Neural cell (in vitro differentiated cells): ENCODE data around the gene POLQ. TPM values are rescaled to one million over a fixed set of nuclear protein-coding genes. Genes with fewer than 3 reads are reported as not detected.

Experiments
- H2AFZ ChIP-seq: fragments of 200-600, 300-800 bp; sonication (generic), shearing (Covaris generic); 2 replicates; pipeline ENCODE4 v1.6.0; 2014; ENCODE audit warnings: low read depth, mild to moderate bottlenecking, antibody characterized with exemption, low read length, moderate library complexity
- H3F3A ChIP-seq: fragments of 200-600 bp; shearing (Covaris generic); 2 replicates; pipeline ENCODE4 v1.6.1; 2016; ENCODE audit warnings: mild to moderate bottlenecking, moderate library complexity, mixed read lengths, antibody characterized with exemption, low read length; ENCODE audit not compliant: insufficient read depth, poor library complexity, severe bottlenecking
- H3K27ac ChIP-seq: fragments of 200-600, 300-800 bp; sonication (generic), shearing (Covaris generic); 2 replicates; pipeline ENCODE4 v1.5.1; 2014; ENCODE audit warnings: mild to moderate bottlenecking, low read length, moderate library complexity
- H3K27me3 ChIP-seq: fragments of 300-800, 200-600 bp; sonication (generic), shearing (Covaris generic); 2 replicates; pipeline ENCODE4 v1.6.0; 2014; ENCODE audit warnings: mild to moderate bottlenecking, low read depth, low read length, moderate library complexity; ENCODE audit not compliant: insufficient read depth
- H3K36me3 ChIP-seq: fragments of 300-800, 200-600 bp; sonication (generic), shearing (Covaris generic); 2 replicates; pipeline ENCODE4 v1.5.1; 2014; ENCODE audit warnings: mild to moderate bottlenecking, antibody characterized with exemption, low read length, moderate library complexity; ENCODE audit not compliant: insufficient read depth
- H3K4me2 ChIP-seq: fragments of 300-800, 200-600 bp; sonication (generic), shearing (Covaris generic); 2 replicates; pipeline ENCODE4 v1.6.0; 2014; ENCODE audit warnings: mild to moderate bottlenecking, low read length
- H3K4me3 ChIP-seq: fragments of 300-800, 200-600 bp; sonication (generic), shearing (Covaris generic); 2 replicates; pipeline ENCODE4 v1.5.1; 2014; ENCODE audit warnings: mild to moderate bottlenecking, low read length, moderate library complexity
- H3K79me2 ChIP-seq: fragments of 200-600 bp; shearing (Covaris generic); replicated peaks from 2 replicates; pipeline ENCODE4 v1.6.0; 2014; ENCODE audit warnings: mild to moderate bottlenecking, low read length, moderate library complexity; ENCODE audit not compliant: insufficient read depth
- H3K9ac ChIP-seq: fragments of 300-800, 200-600 bp; sonication (generic), shearing (Covaris generic); 2 replicates; pipeline ENCODE4 v1.6.1; 2016; ENCODE audit warnings: mild to moderate bottlenecking, low read length, mixed read lengths
- H3K9me2 ChIP-seq: fragments of 200-600 bp; shearing (Covaris generic); 2 replicates; pipeline ENCODE4 v1.6.1; 2016; ENCODE audit warnings: mild to moderate bottlenecking, low read length, mixed read lengths; ENCODE audit not compliant: insufficient read depth
- H3K9me3 ChIP-seq: fragments of 200-600, 300-800 bp; sonication (generic), shearing (Covaris generic); 2 replicates; pipeline ENCODE4 v1.6.1; 2016; ENCODE audit warnings: mild to moderate bottlenecking, mixed run types, low read length, moderate library complexity, mixed read lengths
- H4K20me1 ChIP-seq: fragments of 200-600 bp; shearing (Covaris generic); 2 replicates; pipeline ENCODE4 v1.6.1; 2016; ENCODE audit warnings: mild to moderate bottlenecking, mixed run types; ENCODE audit not compliant: insufficient read depth
- EP300 ChIP-seq: fragments of 450-650 bp; conservative IDR thresholded peaks from 2 replicates; pipeline ENCODE4 v1.6.1; 2014; ENCODE audit warnings: antibody characterized with exemption, mild to moderate bottlenecking, moderate library complexity; ENCODE audit not compliant: poor library complexity, severe bottlenecking
- EZH2 ChIP-seq: fragments of 200-600, 300-800 bp; shearing (Covaris generic), sonication (generic); IDR thresholded peaks from 2 replicates; pipeline ENCODE4 v1.6.1; 2014; ENCODE audit warnings: antibody characterized with exemption, low read length, borderline replicate concordance, mild to moderate bottlenecking; ENCODE audit not compliant: insufficient read depth, poor library complexity, severe bottlenecking
- MXI1 ChIP-seq: fragments of 450-650 bp; conservative IDR thresholded peaks from 2 replicates; pipeline ENCODE4 v1.6.1; 2014; ENCODE audit warnings: antibody characterized with exemption, mild to moderate bottlenecking; ENCODE audit not compliant: poor library complexity, severe bottlenecking
- POLR2AphosphoS5 ChIP-seq: IDR thresholded peaks from 2 replicates; pipeline ENCODE4 v1.6.1; 2012
- RAD21 ChIP-seq: fragments of 450-650 bp; conservative IDR thresholded peaks from 2 replicates; pipeline ENCODE4 v1.6.1; 2014; ENCODE audit warnings: antibody characterized with exemption, mild to moderate bottlenecking, moderate library complexity
- SMC3 ChIP-seq: fragments of 450-650 bp; conservative IDR thresholded peaks from 2 replicates; pipeline ENCODE4 v1.6.1; 2014; ENCODE audit warnings: antibody characterized with exemption, mild to moderate bottlenecking, moderate library complexity; ENCODE audit not compliant: poor library complexity
- TAF1 ChIP-seq: IDR thresholded peaks from 2 replicates; pipeline ENCODE4 v1.6.1; 2012; ENCODE audit warnings: low read depth
- polyA plus RNA-seq: library from polyadenylated mRNA; depleted of rRNA; stranded (reverse); fragments of >200 nt; gene quantifications from 2 replicates; pipeline ENCODE4 v1.2.3, GENCODE V29; 2014
- TF ChIP-seq, protein P1 (sequence below): IDR thresholded peaks from 2 replicates; pipeline ENCODE4 v1.6.1; 2012; ENCODE audit warnings: borderline replicate concordance
- TF ChIP-seq, protein P2 (sequence below): fragments of 450-650 bp; IDR thresholded peaks from 2 replicates; pipeline ENCODE4 v1.5.1; 2014; ENCODE audit warnings: antibody characterized with exemption, mild to moderate bottlenecking, moderate library complexity; ENCODE audit not compliant: poor library complexity, severe bottlenecking

The POLQ gene
- polyA plus RNA-seq, 1 donor from 2014 or later = 0.10 TPM

DNA sequence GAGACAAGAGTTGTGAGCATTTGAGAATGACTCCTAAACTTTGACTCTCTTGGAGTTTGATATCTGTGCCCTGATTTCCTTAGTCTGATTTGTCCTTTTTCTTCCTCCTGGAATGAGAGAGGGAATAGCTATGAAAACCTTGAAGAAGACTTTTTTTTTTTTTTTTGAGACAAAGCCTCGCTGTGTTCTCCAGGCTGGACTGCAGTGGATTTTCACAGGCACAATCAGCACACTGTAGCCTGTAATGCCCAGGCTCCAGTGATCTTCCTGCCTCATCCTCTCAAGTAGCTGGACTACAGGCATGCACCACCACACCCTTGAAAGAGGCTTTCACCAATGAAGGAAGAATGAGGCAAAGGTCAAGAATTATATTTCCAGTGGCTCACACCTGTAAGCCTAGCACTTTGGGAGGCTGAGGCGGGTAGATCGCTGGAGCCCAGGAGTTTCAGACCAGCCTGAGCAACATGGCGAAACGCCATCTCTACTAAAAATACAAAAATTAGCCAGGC is 11.7 kb upstream of the POLQ start:
- Histone ChIP-seq H3F3A (no peaks in the 10 kb centered on the region), H3K27me3 (no peaks in the 10 kb centered on the region), H3K4me2 (no peak overlapping the region), H3K79me2 (no peaks in the 10 kb centered on the region), H4K20me1 (no peaks in the 10 kb centered on the region), H3K9me3 (no peaks in the 10 kb centered on the region), H3K36me3 (no peaks in the 10 kb centered on the region), H3K9ac (no peak overlapping the region), H3K27ac (no peak overlapping the region), H3K4me3 (no peak overlapping the region), H3K9me2 (no peaks in the 10 kb centered on the region), H2AFZ (no peak overlapping the region)
- TF ChIP-seq, protein P1, sequence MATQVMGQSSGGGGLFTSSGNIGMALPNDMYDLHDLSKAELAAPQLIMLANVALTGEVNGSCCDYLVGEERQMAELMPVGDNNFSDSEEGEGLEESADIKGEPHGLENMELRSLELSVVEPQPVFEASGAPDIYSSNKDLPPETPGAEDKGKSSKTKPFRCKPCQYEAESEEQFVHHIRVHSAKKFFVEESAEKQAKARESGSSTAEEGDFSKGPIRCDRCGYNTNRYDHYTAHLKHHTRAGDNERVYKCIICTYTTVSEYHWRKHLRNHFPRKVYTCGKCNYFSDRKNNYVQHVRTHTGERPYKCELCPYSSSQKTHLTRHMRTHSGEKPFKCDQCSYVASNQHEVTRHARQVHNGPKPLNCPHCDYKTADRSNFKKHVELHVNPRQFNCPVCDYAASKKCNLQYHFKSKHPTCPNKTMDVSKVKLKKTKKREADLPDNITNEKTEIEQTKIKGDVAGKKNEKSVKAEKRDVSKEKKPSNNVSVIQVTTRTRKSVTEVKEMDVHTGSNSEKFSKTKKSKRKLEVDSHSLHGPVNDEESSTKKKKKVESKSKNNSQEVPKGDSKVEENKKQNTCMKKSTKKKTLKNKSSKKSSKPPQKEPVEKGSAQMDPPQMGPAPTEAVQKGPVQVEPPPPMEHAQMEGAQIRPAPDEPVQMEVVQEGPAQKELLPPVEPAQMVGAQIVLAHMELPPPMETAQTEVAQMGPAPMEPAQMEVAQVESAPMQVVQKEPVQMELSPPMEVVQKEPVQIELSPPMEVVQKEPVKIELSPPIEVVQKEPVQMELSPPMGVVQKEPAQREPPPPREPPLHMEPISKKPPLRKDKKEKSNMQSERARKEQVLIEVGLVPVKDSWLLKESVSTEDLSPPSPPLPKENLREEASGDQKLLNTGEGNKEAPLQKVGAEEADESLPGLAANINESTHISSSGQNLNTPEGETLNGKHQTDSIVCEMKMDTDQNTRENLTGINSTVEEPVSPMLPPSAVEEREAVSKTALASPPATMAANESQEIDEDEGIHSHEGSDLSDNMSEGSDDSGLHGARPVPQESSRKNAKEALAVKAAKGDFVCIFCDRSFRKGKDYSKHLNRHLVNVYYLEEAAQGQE = no peak
- TF ChIP-seq MXI1 = no peak
- no peak for TF ChIP-seq EZH2
- TF ChIP-seq, protein P2, sequence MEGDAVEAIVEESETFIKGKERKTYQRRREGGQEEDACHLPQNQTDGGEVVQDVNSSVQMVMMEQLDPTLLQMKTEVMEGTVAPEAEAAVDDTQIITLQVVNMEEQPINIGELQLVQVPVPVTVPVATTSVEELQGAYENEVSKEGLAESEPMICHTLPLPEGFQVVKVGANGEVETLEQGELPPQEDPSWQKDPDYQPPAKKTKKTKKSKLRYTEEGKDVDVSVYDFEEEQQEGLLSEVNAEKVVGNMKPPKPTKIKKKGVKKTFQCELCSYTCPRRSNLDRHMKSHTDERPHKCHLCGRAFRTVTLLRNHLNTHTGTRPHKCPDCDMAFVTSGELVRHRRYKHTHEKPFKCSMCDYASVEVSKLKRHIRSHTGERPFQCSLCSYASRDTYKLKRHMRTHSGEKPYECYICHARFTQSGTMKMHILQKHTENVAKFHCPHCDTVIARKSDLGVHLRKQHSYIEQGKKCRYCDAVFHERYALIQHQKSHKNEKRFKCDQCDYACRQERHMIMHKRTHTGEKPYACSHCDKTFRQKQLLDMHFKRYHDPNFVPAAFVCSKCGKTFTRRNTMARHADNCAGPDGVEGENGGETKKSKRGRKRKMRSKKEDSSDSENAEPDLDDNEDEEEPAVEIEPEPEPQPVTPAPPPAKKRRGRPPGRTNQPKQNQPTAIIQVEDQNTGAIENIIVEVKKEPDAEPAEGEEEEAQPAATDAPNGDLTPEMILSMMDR = no peak
- TF ChIP-seq POLR2AphosphoS5 = no peak
- TF ChIP-seq EP300 = no peak
- TF ChIP-seq SMC3 = no peak
- TF ChIP-seq TAF1 = no peak
- no peak for TF ChIP-seq RAD21

DNA sequence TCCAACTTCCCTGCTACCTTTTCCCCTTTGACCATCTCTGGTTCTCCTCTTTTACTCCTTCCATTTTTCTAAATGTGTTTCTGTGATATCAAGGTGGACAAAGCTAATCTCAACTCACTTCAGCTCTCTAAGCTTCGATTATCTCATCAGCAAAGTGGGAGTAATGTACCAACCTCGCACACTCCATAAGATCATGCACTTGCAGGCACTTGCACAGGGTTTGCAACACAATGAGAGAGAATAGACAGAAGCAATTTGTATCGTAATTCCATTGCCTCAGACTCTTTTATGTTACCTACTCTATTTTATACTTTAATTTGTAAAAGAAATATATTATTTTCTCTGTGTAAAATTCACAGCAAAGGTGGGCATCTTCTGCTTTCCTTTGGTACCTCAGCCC is 7.0 kb upstream of the POLQ start:
- no peaks in the 10 kb centered on the region for H3K9me3 ChIP-seq
- H3F3A ChIP-seq = no peaks in the 10 kb centered on the region
- H3K79me2 ChIP-seq = no peaks in the 10 kb centered on the region
- TF ChIP-seq TAF1 (no peak), SMC3 (no peak), RAD21 (no peak), EP300 (no peak), MXI1 (no peak), POLR2AphosphoS5 (no peak)
- TF ChIP-seq, protein P1 = no peak
- no peak overlapping the region for H3K4me2 ChIP-seq
- no peaks in the 10 kb centered on the region for H3K9me2 ChIP-seq
- no peaks in the 10 kb centered on the region for H4K20me1 ChIP-seq
- no peaks in the 10 kb centered on the region for H3K36me3 ChIP-seq
- H3K9ac ChIP-seq = no peak overlapping the region
- no peak overlapping the region for H3K4me3 ChIP-seq
- no peak overlapping the region for H3K27ac ChIP-seq
- no peak overlapping the region for H2AFZ ChIP-seq
- H3K27me3 ChIP-seq = no peaks in the 10 kb centered on the region
